GM12875 (cell line): ENCODE measurements around the gene BIRC7.

Experiments used
- H3K4me3 ChIP-seq: one replicate; pipeline ENCODE4 v1.5.1; 2011; ENCODE audit warnings: low read depth, low read length, control low read depth
- TF ChIP-seq, protein P1 (sequence below): IDR thresholded peaks from 2 replicates; pipeline ENCODE4 v1.5.1; 2011; ENCODE audit warnings: low read depth, mild to moderate bottlenecking, control low read depth, inconsistent platforms, low read length, moderate library complexity, borderline replicate concordance; ENCODE audit not compliant: insufficient read depth

The BIRC7 gene, protein sequence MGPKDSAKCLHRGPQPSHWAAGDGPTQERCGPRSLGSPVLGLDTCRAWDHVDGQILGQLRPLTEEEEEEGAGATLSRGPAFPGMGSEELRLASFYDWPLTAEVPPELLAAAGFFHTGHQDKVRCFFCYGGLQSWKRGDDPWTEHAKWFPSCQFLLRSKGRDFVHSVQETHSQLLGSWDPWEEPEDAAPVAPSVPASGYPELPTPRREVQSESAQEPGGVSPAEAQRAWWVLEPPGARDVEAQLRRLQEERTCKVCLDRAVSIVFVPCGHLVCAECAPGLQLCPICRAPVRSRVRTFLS

DNA sequence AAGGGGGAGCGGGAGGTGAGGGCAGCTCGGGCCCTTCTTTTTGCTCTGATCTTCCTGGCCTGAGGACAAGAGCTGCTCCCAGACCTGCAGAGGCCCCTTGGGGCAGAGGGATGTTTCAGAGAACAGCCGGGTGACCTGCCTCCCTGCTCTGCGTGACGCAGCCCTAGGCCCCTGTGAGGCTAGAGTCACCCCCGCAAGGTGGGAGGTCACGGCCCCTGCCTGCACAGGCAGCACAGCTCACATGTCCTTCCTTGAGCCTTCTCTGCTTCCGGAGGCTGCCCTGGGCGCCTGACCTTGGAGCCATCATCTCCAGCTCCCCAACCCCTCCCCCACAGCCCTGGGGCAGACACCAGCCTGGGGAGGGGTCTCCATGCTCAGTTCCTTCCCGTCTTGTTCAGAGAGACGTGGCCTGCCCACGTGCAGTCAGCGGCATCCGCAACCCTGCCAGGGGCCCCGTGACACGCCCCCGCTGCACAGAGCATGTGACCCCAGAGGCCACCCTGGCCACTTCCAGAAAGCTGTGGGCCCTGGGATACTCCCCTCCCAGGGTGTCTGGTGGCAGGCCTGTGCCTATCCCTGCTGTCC, at the start of gene BIRC7:
TSS of gene BIRC7 (plus strand) at position 507 of the 585 bp plus-strand sequence. CDS start 192 bp downstream, outside the sequence.
- TF ChIP-seq, protein P1, sequence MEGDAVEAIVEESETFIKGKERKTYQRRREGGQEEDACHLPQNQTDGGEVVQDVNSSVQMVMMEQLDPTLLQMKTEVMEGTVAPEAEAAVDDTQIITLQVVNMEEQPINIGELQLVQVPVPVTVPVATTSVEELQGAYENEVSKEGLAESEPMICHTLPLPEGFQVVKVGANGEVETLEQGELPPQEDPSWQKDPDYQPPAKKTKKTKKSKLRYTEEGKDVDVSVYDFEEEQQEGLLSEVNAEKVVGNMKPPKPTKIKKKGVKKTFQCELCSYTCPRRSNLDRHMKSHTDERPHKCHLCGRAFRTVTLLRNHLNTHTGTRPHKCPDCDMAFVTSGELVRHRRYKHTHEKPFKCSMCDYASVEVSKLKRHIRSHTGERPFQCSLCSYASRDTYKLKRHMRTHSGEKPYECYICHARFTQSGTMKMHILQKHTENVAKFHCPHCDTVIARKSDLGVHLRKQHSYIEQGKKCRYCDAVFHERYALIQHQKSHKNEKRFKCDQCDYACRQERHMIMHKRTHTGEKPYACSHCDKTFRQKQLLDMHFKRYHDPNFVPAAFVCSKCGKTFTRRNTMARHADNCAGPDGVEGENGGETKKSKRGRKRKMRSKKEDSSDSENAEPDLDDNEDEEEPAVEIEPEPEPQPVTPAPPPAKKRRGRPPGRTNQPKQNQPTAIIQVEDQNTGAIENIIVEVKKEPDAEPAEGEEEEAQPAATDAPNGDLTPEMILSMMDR = no peak
- no peak within 1 kb of the TSS for H3K4me3 ChIP-seq

DNA sequence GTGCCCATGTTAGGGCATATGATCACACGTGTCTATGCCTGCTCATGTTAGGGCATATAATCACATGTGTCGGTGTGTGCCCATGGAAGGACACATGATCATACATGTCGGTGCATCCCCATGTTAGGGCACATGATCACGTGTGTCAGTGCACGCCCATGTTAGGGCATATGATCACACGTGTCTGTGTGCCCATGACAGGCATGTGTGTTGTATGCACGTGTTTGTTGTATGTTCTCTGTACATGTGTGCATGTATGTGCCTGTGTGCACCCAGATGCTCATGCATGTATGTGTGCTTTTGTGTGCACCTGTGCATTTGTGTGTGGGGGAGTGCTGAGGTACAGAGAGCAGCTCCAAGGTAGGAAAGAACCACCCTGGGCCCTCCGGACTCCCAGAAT, 49.6 kb upstream of the BIRC7 start:
- TF ChIP-seq, protein P1 = no peak
- no peak overlapping the region for H3K4me3 ChIP-seq

DNA sequence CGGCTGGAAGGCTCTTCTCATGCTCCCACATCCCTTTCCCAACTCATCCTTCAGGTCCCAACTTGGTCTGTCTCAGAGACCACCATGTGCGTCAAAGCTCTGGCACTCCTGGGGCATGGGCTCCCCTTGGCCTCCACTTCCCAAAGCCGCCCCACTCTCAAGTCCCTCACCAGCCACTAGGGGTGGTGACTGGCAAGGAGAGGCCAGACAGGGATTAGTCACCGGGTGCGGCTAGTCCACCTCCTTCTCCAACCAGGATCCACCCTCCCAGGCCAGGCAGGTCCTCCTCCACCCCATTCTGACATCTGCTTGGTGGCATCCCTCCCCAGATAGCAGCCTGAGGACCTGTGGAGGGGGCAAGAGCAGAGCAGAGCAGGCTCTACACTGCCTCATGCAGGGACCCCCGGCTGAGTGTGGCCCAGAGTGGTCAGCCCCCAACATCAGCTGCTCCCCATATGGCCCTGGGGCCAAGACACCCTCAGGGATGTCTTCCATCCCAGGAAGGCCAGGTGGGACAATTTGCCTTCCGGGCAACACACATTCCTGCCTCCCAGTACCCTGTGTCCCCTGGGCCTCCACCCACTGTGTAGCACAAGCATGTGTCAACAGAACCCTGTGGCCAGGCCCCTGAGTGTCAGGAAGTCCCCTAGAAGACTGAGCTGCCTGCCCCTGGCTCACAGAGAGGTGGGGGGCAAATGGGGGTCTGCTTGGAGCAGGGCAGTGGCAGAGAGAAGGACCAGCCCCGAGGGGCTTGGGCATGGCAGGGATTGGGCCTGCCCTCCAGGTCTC, 49.0 kb upstream of the BIRC7 start:
- no peak overlapping the region for H3K4me3 ChIP-seq
- TF ChIP-seq, protein P1 = no peak

DNA sequence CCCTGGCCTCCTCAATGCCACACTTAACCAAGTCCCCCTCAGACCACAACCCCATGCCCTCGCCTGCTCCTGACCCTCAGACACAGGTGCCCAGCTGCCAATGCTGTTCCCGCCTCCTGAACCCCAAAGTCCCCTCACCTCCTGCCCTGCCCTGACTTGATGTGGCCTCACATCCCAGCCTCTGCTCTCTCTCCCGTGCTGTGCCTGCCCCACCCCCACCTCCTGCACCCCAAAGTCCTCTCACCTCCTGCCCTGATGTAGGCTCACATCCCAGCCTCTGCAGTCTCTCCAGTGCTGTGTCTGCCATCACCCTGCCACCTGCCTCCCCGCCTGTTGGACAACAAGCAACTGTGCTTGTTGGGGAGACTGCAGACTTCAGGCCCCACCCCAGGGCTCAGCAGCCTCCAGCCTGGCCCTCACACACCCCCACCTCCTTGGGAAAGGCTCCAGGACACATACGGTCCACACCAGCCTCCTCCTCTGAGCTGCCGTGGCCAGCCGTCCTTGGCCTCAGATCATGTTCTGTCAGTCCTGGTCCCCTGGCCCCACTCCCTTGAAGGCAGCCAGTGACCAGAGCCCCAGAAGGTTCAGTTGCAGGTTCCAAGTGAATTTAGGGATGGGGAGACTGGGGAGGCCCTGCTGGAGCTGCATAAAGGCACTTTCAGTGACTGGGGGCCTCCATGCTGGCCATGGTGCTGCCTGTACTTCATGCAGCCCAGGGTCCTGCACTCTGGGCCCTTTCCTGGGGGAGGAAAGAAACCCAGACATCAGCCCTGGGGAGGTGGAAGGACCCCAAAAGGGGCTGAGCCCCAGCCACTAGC, 48.2 kb upstream of the BIRC7 start:
- TF ChIP-seq, protein P1 = no peak
- no peak overlapping the region for H3K4me3 ChIP-seq

DNA sequence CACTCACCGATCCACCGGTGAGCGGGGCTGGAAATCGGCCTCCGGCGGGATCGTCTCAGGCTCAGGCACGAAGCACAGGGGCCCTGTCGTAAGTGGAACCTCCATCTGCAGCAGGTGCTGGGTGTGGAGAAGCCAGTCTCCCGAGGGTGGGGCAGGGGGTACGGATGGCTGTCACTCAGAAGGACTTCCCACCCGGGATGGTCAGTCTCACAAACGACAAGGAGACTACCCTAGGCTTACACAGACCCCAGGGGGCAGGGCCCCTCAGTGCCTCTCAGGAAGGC, 47.6 kb upstream of the BIRC7 start:
- TF ChIP-seq, protein P1 = no peak
- H3K4me3 ChIP-seq = no peak overlapping the region

DNA sequence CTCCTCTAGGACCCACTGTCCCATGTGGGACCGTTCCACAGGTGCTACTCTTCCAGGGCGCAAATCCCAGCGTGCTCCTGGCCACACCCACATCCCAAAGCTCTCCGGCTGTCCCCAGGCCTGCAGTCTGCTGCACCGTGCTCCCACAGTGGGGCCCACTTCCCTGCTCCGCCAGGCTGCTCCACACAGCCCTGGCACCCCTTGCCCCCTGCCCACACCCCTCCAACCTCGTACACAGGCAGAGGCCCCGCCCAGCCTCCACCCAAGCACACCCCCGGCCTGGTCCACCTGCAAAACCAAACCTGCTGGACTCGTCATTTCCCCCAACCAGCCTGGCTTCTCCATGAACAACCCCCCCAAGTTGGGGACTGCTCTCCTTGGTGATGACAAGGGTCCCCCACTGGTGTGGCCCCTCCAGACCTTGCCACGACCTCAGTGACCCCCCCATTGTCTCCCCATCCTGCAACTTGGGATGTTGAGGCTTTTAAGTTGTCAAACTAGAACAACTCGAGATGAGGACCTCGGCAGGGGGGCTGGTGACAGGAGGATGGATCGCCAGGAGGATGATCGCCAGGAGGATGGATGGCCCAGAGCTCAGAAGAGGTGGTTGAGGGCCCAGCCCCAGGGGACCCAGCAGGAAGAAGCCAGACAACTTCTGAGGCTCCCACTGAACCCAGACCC, 46.9 kb upstream of the BIRC7 start:
- H3K4me3 ChIP-seq = no peak overlapping the region
- TF ChIP-seq, protein P1 = no peak
